Heart right ventricle (tissue), 16 donors: ENCODE results near the gene SSTR3. TPM values are rescaled to one million over a fixed set of nuclear protein-coding genes. Genes with fewer than 3 reads are reported as not detected.
A peak's percentile ranks its signal among the peaks of the same experiment; 100 is the strongest.

Experiments
- ATAC-seq, 8 donors: fragments of 200-7000 bp; cut with Tn5 transposase; one replicate each; pipeline ENCODE4 v1.9.1; 2020; ENCODE audit warnings: mild to moderate bottlenecking in 8 of 8, moderate library complexity in 8 of 8, moderate number of reproducible peaks in 1 of 8
- DNase-seq, 2 donors: peaks; one replicate each; pipeline ENCODE4 v3.0.0-alpha.2; 2020
- H3K27ac ChIP-seq, 10 donors: fragments of 200-600 bp; sonication (generic) in 2 of 10; one replicate each; pipeline versions ENCODE4 v1.5.0 to v1.8.0; 2020 to 2022; ENCODE audit warnings: mild to moderate bottlenecking in 3 of 10
- H3K27me3 ChIP-seq, 7 donors: fragments of 200-600 bp; one replicate each; pipeline ENCODE4 v1.8.0; 2021 to 2022; ENCODE audit warnings: mild to moderate bottlenecking in 2 of 7
- H3K36me3 ChIP-seq, 9 donors: fragments of 200-600 bp; sonication (generic) in 1 of 9; one replicate each; pipeline versions ENCODE4 v1.5.0 to v1.8.0; 2020 to 2022; ENCODE audit warnings: mild to moderate bottlenecking in 2 of 9
- H3K4me1 ChIP-seq, 9 donors: fragments of 200-600 bp; sonication (generic) in 1 of 9; one replicate each; pipeline versions ENCODE4 v1.5.0 to v1.8.0; 2020 to 2022; ENCODE audit warnings: mild to moderate bottlenecking in 4 of 9
- H3K4me3 ChIP-seq, 10 donors: fragments of 200-600 bp; sonication (generic) in 2 of 10; one replicate each; pipeline versions ENCODE4 v1.5.0 to v1.8.0; 2020 to 2022; ENCODE audit warnings: mild to moderate bottlenecking in 7 of 10, moderate library complexity in 2 of 10
- H3K9me3 ChIP-seq, 11 donors: fragments of 200-600 bp in 10 of 11; sonication (generic) in 2 of 11; one replicate each; pipeline versions ENCODE4 v1.5.0 to v1.8.0; 2013 to 2022; ENCODE audit warnings: mild to moderate bottlenecking in 2 of 11, control low read depth in 1 of 11, moderate library complexity in 1 of 11
- CTCF ChIP-seq, 9 donors: fragments of 200-600 bp; sonication (generic) in 2 of 9; IDR thresholded peaks; one replicate each; pipeline versions ENCODE4 v1.5.0 to v1.8.0; 2021 to 2022; ENCODE audit warnings: antibody characterized with exemption in 9 of 9, mild to moderate bottlenecking in 5 of 9, moderate library complexity in 1 of 9
- WGBS, 2 donors: extraction: QIAGEN DNeasy Blood & Tissue Kit; methylation state at CpG; one replicate each; pipeline ENCODE4 v1.1.7; 2013; ENCODE audit warnings: inconsistent platforms in 1 of 2; 5-methylcytosine and 5-hydroxymethylcytosine counted together
- intact Hi-C, 10 donors: fragments of 100-400 bp; cut with DNase I; formaldehyde crosslinking; loops; one replicate each; pipeline versions ENCODE4 v1.11.1 to v1.14.2; 2022
- polyA plus RNA-seq, 2 donors: library from polyadenylated mRNA; stranded (reverse); fragments of 200-250 nt; gene quantifications; one replicate each; pipeline ENCODE4 v1.2.3, GENCODE V29; 2013
- total RNA-seq, 10 donors: library from RNA; stranded (reverse); fragmentation: NEBNext Ultra II Directional in 3 of 10; extraction: Animal tissue kit (Norgen Biotek cat#: 25700) in 3 of 10; gene quantifications; one replicate each; pipeline versions ENCODE4 v1.2.1 to v1.2.4, GENCODE V29; 2021 to 2023
- donor health status: Arrhythmogenic right ventricular cardiomyopathy.
- donor health status: ischemic (EF 13 %, LVEDD 7.1; RV severe dilation, severe dysfunction).
- donor health status: healthy with polysubstance abuse.
- donor health status: DM: no; HTN: yes; CAD: no.
- donor health status: DM: no; HTN: no; CAD: no.
- donor health status: ischemic (EF 25% LVEDD 6.9; RV normal size, moderate dysfunction).
- donor health status: ischemic (EF 25% LVEDD 5.7; RV mildly dilated, moderate dysfunction).
- donor health status: healthy.
- donor health status: DM: yes; HTN: yes; CAD: no.
- donor health status: Ischemic cardiomyopathy.
- donor health status: ischemic (EF 35%, LVEDD 5.7; RV mildly dilated, moderate dysfunction).
- donor health status: nonischemic (EF 11% LVEDD 7.7; RV severe dilation, severe dysfunction).
- donor health status: DM: yes; HTN: yes; CAD: no.
- donor health status: PGD.
- donor health status: ischemic (EF 29% LVEDD 5.4; RV normal size, mild dysfunction).
- donor health status: nonischemic (EF 23%, LVEDD 6.1; RV moderate dilation, normal function).

Gene SSTR3
- total and polyA plus RNA-seq, 12 donors: not detected

- H3K27ac ChIP-seq: peak overlapping the region in 5 of 10 donors; percentile 43 to 72 (median 55)
- WGBS, 2 donors: 15 to 17% methylated on average over 13 of the region's 13 CpGs
- peaks cover 0 to 4% (median 0%) of the 10 kb centered on the region in 7 donors for H3K27me3 ChIP-seq
Observed at GRCh38 chr22:37166675-37167066, 45.6 kb downstream of the SSTR3 start.

GRCh38 chr22:37165940-37166674 lies 46.2 kb downstream of the SSTR3 start:
- Histone ChIP-seq H3K9me3 (peaks cover 0 to 5% (median 0%) of the 10 kb centered on the region in 11 donors), H3K4me1 (peaks cover 2 to 43% (median 20%) of the 10 kb centered on the region in 9 donors), H3K4me3 (peak overlapping the region in 1 of 10 donors; percentile 12), H3K27ac (peak overlapping the region in 1 of 10 donors; percentile 72), H3K36me3 (no peaks in the 10 kb centered on the region), H3K27me3 (peaks cover 0 to 6% (median 0%) of the 10 kb centered on the region in 7 donors)
- ATAC-seq: peak in 3 of 8 donors; percentile 3 to 5 (median 5)
- no peak for TF ChIP-seq CTCF (IDR thresholded peaks at IDR 0.05)
- intact Hi-C loops: loop anchor here (1.0 to 2.0 kb wide), 5 partner anchors 31 to 95 kb away; no protein-coding TSS in a partner anchor
- WGBS, 2 donors: 59 to 61% methylated on average over 25 of the region's 25 CpGs
- no peak for DNase-seq

More at GRCh38 chr22:37166675-37167066, 45.6 kb downstream of the SSTR3 start:
- H3K4me1 ChIP-seq: peaks cover 2 to 43% (median 20%) of the 10 kb centered on the region in 9 donors
- peak; percentile 89 to 96 (median 94) for TF ChIP-seq CTCF (IDR thresholded peaks at IDR 0.05)
- DNase-seq (peak; percentile 85 to 90), ATAC-seq (peak; percentile 86 to 98 (median 96))
- H3K36me3 ChIP-seq: no peaks in the 10 kb centered on the region
- no peaks in the 10 kb centered on the region for H3K9me3 ChIP-seq
- H3K4me3 ChIP-seq: peak overlapping the region in 5 of 10 donors; percentile 10 to 30 (median 25)
- intact Hi-C loops: loop anchor here (1.0 to 2.0 kb wide), 5 partner anchors 30 to 94 kb away; no protein-coding TSS in a partner anchor

GRCh38 chr22:37165066-37165465 lies 47.2 kb downstream of the SSTR3 start:
- peaks cover 0 to 7% (median 0%) of the 10 kb centered on the region in 11 donors for H3K9me3 ChIP-seq
- DNase-seq (no peak), ATAC-seq (no peak)
- TF ChIP-seq CTCF (IDR thresholded peaks at IDR 0.05): no peak
- no peak overlapping the region for H3K27ac ChIP-seq
- peaks cover 0 to 8% (median 0%) of the 10 kb centered on the region in 7 donors for H3K27me3 ChIP-seq
- intact Hi-C loops: no loop called here
- WGBS, 2 donors: 86% methylated on average over 9 of the region's 9 CpGs
- no peak overlapping the region for H3K4me3 ChIP-seq
- peaks cover 2 to 43% (median 20%) of the 10 kb centered on the region in 9 donors for H3K4me1 ChIP-seq
- H3K36me3 ChIP-seq: no peaks in the 10 kb centered on the region

- intact Hi-C loops: loop anchor here in 1 of 10 donors (5.0 kb wide), 1 partner anchor 87 kb away; no protein-coding TSS in a partner anchor
Observed at GRCh38 chr22:37164505-37164887, 47.8 kb downstream of the SSTR3 start.

More at GRCh38 chr22:37164505-37164887, 47.8 kb downstream of the SSTR3 start:
- no peak for ATAC-seq
- Histone ChIP-seq H3K9me3 (peaks cover 0 to 7% (median 0%) of the 10 kb centered on the region in 11 donors), H3K4me3 (no peak overlapping the region), H3K36me3 (no peaks in the 10 kb centered on the region), H3K27ac (peak overlapping the region in 1 of 10 donors; percentile 82), H3K4me1 (peaks cover 2 to 43% (median 20%) of the 10 kb centered on the region in 9 donors), H3K27me3 (peaks cover 0 to 13% (median 3%) of the 10 kb centered on the region in 7 donors)
- 63 to 82% methylated on average over 4 to 5 of the region's 5 CpGs for WGBS, 2 donors
- no peak for TF ChIP-seq CTCF (IDR thresholded peaks at IDR 0.05)
- DNase-seq: no peak
